ENCODE results near the gene TMPRSS11E.

DNA sequence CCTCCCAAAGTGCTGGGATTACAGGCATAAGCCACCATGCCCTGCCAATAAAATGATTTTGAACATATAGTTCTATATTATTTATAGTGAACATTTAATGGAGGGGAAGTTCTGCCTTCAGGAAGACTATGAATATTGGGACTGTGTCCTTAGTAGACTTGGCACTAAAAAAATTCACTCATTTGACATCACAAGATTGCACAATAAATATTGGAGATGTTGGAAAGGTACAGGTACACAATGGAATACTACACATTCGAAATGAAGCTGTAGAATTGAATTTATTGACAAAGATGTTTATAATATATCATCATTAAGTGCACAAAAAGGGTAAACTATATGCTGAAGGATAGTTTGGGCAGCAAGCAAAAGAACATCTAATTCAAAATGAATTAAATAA lies 13.0 kb upstream of the TMPRSS11E start:
- no peak for TF ChIP-seq GATA2 (IDR thresholded peaks at IDR 0.05; ENCODE audit: low read depth, low read length)
- TF ChIP-seq GATA3 (IDR thresholded peaks at IDR 0.05; ENCODE audit: low read depth, low read length) = no peak
